GM18526 (cell line): Measurements from ENCODE around the gene ARID1B.

Source experiments
- POLR2A ChIP-seq: IDR thresholded peaks from 3 replicates; pipeline ENCODE4 v1.6.1; 2011; ENCODE audit not compliant: insufficient read length; ENCODE audit errors: extremely low read depth

ARID1B gene

GRCh38 chr6:156796627-156797026 lies 19.4 kb downstream of the ARID1B start:
- TF ChIP-seq POLR2A: no peak

- no peak for TF ChIP-seq POLR2A
Measured at GRCh38 chr6:156797901-156798735, 20.9 kb downstream of the ARID1B start.

GRCh38 chr6:156801712-156802111 lies 24.5 kb downstream of the ARID1B start:
- no peak for TF ChIP-seq POLR2A

- no peak for TF ChIP-seq POLR2A
Measured at GRCh38 chr6:156803353-156803752, 26.2 kb downstream of the ARID1B start.

- TF ChIP-seq POLR2A: no peak
Measured at GRCh38 chr6:156804402-156804801, 27.2 kb downstream of the ARID1B start.

- TF ChIP-seq POLR2A: no peak
Measured at GRCh38 chr6:156806155-156806554, 29.0 kb downstream of the ARID1B start.

- TF ChIP-seq POLR2A: no peak
Measured at GRCh38 chr6:156807028-156807427, 29.9 kb downstream of the ARID1B start.

GRCh38 chr6:156807795-156808194 lies 30.6 kb downstream of the ARID1B start:
- no peak for TF ChIP-seq POLR2A

- TF ChIP-seq POLR2A: no peak
Measured at GRCh38 chr6:156808287-156808686, 31.1 kb downstream of the ARID1B start.

GRCh38 chr6:156809034-156809433 lies 31.9 kb downstream of the ARID1B start:
- no peak for TF ChIP-seq POLR2A

GRCh38 chr6:156809446-156810178 lies 32.4 kb downstream of the ARID1B start:
- TF ChIP-seq POLR2A: no peak

- no peak for TF ChIP-seq POLR2A
Measured at GRCh38 chr6:156814036-156814581, 36.9 kb downstream of the ARID1B start.

- no peak for TF ChIP-seq POLR2A
Measured at GRCh38 chr6:156816505-156816904, 39.3 kb downstream of the ARID1B start.

GRCh38 chr6:156820089-156820798 lies 43.1 kb downstream of the ARID1B start:
- TF ChIP-seq POLR2A: no peak

GRCh38 chr6:156821707-156822106 lies 44.5 kb downstream of the ARID1B start:
- TF ChIP-seq POLR2A: no peak
